SK-N-SH (cell line): ENCODE measurements around the gene HDAC4. TPM values are rescaled to one million over a fixed set of nuclear protein-coding genes. Genes with fewer than 3 reads are reported as not detected.

Experiments
- CTCF ChIA-PET: fragments of 300-600, 350-600 bp; formaldehyde crosslinking; extraction: SDS; loops from one replicate; lab custom pipeline; 2021; lab: Yijun Ruan, JAX
- POLR2A ChIA-PET: fragments of 350-600 bp; sonication (Branson Sonifier 250); formaldehyde crosslinking; extraction: SDS; loops from one replicate; lab custom pipeline; 2020; ENCODE audit warnings: antibody characterized with exemption, inconsistent platforms; lab: Yijun Ruan, JAX
- DNase-seq: peaks from one replicate; pipeline ENCODE4 v3.0.0; 2012
- H2AFZ ChIP-seq: fragments of 200-600 bp; sonication (generic); 2 replicates; pipeline ENCODE4 v1.8.1; 2016; ENCODE audit warnings: antibody characterized with exemption, mild to moderate bottlenecking, low read depth
- H3F3A ChIP-seq: fragments of 200-600 bp; sonication (generic); replicated peaks from 2 replicates; pipeline ENCODE3; 2016; ENCODE audit warnings: antibody characterized with exemption, mild to moderate bottlenecking; ENCODE audit not compliant: insufficient read depth
- H3K27ac ChIP-seq, 2 experiments: fragments of 200-500 bp in 1 of 2; fragments of 200-600 bp in 1 of 2; sonication (Bioruptor generic) in 1 of 2; sonication (generic), shearing (Covaris generic) in 1 of 2; 2 replicates each; pipeline versions ENCODE4 v1.5.1 to v1.6.1; 2014 to 2016; ENCODE audit warnings: low read depth in 2 of 2, inconsistent platforms in 1 of 2, low read length in 1 of 2, mild to moderate bottlenecking in 1 of 2, mixed read lengths in 1 of 2
- H3K27me3 ChIP-seq: fragments of 200-600 bp; sonication (generic), shearing (Covaris generic); 2 replicates; pipeline ENCODE4 v1.6.1; 2016; ENCODE audit warnings: mixed run types; ENCODE audit not compliant: insufficient read depth
- H3K36me3 ChIP-seq, 2 experiments: fragments of 200-500 bp in 1 of 2; fragments of 200-600 bp in 1 of 2; sonication (Bioruptor generic) in 1 of 2; sonication (generic) in 1 of 2; replicated peaks in 1 of 2; 2 replicates each; pipeline versions ENCODE3 to v1.5.1; 2014 to 2016; ENCODE audit warnings: low read length in 1 of 2, mild to moderate bottlenecking in 1 of 2; ENCODE audit not compliant: insufficient read depth in 2 of 2, control insufficient read depth in 1 of 2
- H3K4me1 ChIP-seq, 2 experiments: fragments of 200-500 bp in 1 of 2; fragments of 200-600 bp in 1 of 2; sonication (Bioruptor generic) in 1 of 2; sonication (generic), shearing (Covaris generic) in 1 of 2; 2 replicates each; pipeline versions ENCODE4 v1.5.1 to v1.6.1; 2014 to 2016; ENCODE audit warnings: low read depth in 1 of 2, low read length in 1 of 2, mixed run types in 1 of 2; ENCODE audit not compliant: insufficient read depth in 2 of 2, control insufficient read depth in 1 of 2
- H3K4me2 ChIP-seq: fragments of 200-600 bp; sonication (generic), shearing (Covaris generic); 2 replicates; pipeline ENCODE4 v1.6.1; 2017; ENCODE audit warnings: mixed run types
- H3K4me3 ChIP-seq, 2 experiments: fragments of 200-500 bp in 1 of 2; fragments of 200-600 bp in 1 of 2; sonication (Bioruptor generic) in 1 of 2; sonication (generic), shearing (Covaris generic) in 1 of 2; 2 replicates each; pipeline versions ENCODE4 v1.5.1 to v1.8.1; 2014 to 2016; ENCODE audit warnings: low read depth in 2 of 2, inconsistent platforms in 1 of 2, low read length in 1 of 2, mild to moderate bottlenecking in 1 of 2, mixed read lengths in 1 of 2, moderate library complexity in 1 of 2
- H3K79me2 ChIP-seq: fragments of 200-600 bp; sonication (generic); 2 replicates; pipeline ENCODE4 v1.8.1; 2017; ENCODE audit warnings: mild to moderate bottlenecking; ENCODE audit not compliant: insufficient read depth
- H3K9ac ChIP-seq: fragments of 200-600 bp; sonication (generic); 2 replicates; pipeline ENCODE4 v1.6.1; 2017; ENCODE audit warnings: mixed run types
- H3K9me2 ChIP-seq: fragments of 200-600 bp; sonication (generic); 2 replicates; pipeline ENCODE4 v1.6.1; 2017; ENCODE audit warnings: mixed run types
- H3K9me3 ChIP-seq: fragments of 200-600 bp; sonication (generic); 2 replicates; pipeline ENCODE4 v1.6.1; 2017; ENCODE audit warnings: mixed run types, mild to moderate bottlenecking, moderate library complexity
- H4K20me1 ChIP-seq: fragments of 200-600 bp; sonication (generic); 2 replicates; pipeline ENCODE4 v1.6.1; 2017; ENCODE audit warnings: mild to moderate bottlenecking, mixed run types; ENCODE audit not compliant: insufficient read depth
- ELF1 ChIP-seq: IDR thresholded peaks from 2 replicates; pipeline ENCODE4 v1.4.0; 2012
- EP300 ChIP-seq, 2 experiments: IDR thresholded peaks; 2 replicates each; pipeline versions ENCODE4 v1.4.0 to v1.6.1; 2012; ENCODE audit warnings: borderline replicate concordance in 1 of 2, low read depth in 1 of 2, low read length in 1 of 2
- EZH2phosphoT487 ChIP-seq: fragments of 200-600 bp; sonication (generic); IDR thresholded peaks from 2 replicates; pipeline ENCODE4 v1.6.1; 2017; ENCODE audit warnings: low read depth, mixed run types, mild to moderate bottlenecking, antibody characterized with exemption, moderate library complexity, borderline replicate concordance
- FOXM1 ChIP-seq: IDR thresholded peaks from 2 replicates; pipeline ENCODE4 v1.4.0; 2012; ENCODE audit warnings: low read depth, mild to moderate bottlenecking
- NRF1 ChIP-seq: IDR thresholded peaks from 2 replicates; pipeline ENCODE4 v1.6.1; 2012; ENCODE audit warnings: low read depth, mild to moderate bottlenecking, low read length
- SIN3A ChIP-seq: IDR thresholded peaks from 2 replicates; pipeline ENCODE4 v1.6.1; 2012; ENCODE audit warnings: low read depth, mild to moderate bottlenecking, low read length, moderate library complexity, borderline replicate concordance
- SMC3 ChIP-seq: IDR thresholded peaks from 2 replicates; pipeline ENCODE4 v1.6.1; 2012; ENCODE audit warnings: low read depth, low read length, improper control_type of control experiment
- TAF1 ChIP-seq: IDR thresholded peaks from 2 replicates; pipeline ENCODE4 v1.6.1; 2012; ENCODE audit warnings: low read depth, mild to moderate bottlenecking, low read length, moderate library complexity, borderline replicate concordance
- WGBS: methylation state at CpG from one replicate; pipeline ENCODE4 v1.1.6; 2017; ENCODE audit warnings: low lambda C conversion rate; 5-methylcytosine and 5-hydroxymethylcytosine counted together
- polyA plus RNA-seq, 3 experiments: library from polyadenylated mRNA; depleted of rRNA; stranded (reverse); fragments of >200 nt; gene quantifications; 2 replicates each; pipeline ENCODE4 v1.2.3, GENCODE V29; 2012
- TF ChIP-seq, protein P1 (sequence below): IDR thresholded peaks from 2 replicates; pipeline ENCODE4; 2012
- TF ChIP-seq, protein P2 (sequence below): IDR thresholded peaks from 2 replicates; pipeline ENCODE4 v1.4.0; 2012; ENCODE audit warnings: low read depth, borderline replicate concordance
- TF ChIP-seq, protein P3 (sequence below): IDR thresholded peaks from 2 replicates; pipeline ENCODE4 v1.4.0; 2012; ENCODE audit warnings: low read depth
- TF ChIP-seq, protein P4 (sequence below): IDR thresholded peaks from 2 replicates; pipeline ENCODE4 v1.6.1; 2012; ENCODE audit warnings: mild to moderate bottlenecking, low read depth, low read length, moderate library complexity
- TF ChIP-seq, protein P5 (sequence below): IDR thresholded peaks from 2 replicates; pipeline ENCODE4 v1.4.0; 2012; ENCODE audit warnings: low read depth, borderline replicate concordance
- TF ChIP-seq, protein P6 (sequence below): fragments of 150-350 bp; IDR thresholded peaks from 2 replicates; pipeline ENCODE4 v1.6.1; 2016; ENCODE audit warnings: mild to moderate bottlenecking, low read depth, low read length

The HDAC4 gene
- polyA plus RNA-seq, 1 of the 3 experiments (the other 2 are of a cell fraction), result 5.5 TPM

DNA sequence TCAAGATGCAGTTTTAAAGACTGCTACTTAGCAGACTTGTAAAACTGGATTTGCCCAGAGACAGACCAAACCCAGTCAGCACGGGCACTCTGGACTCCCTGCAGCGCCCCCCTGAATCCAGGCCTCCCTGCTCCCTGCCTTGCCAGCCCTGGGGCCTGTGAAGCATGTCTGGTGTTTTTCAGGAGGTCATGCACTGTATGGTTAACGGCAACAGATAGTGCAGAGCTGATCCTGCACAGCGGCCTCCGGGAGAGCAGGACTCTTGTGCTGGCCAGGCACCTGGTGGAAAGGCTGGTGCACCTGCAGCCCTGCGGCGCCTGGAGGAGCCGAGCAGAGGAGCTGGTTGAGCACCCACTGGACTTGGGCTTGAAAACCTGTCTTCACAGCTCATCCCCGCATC lies 30.4 kb downstream of the HDAC4 start (continued):
- TF ChIP-seq, protein P1, sequence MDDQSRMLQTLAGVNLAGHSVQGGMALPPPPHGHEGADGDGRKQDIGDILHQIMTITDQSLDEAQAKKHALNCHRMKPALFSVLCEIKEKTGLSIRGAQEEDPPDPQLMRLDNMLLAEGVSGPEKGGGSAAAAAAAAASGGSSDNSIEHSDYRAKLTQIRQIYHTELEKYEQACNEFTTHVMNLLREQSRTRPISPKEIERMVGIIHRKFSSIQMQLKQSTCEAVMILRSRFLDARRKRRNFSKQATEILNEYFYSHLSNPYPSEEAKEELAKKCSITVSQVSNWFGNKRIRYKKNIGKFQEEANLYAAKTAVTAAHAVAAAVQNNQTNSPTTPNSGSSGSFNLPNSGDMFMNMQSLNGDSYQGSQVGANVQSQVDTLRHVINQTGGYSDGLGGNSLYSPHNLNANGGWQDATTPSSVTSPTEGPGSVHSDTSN, result no peak
- TF ChIP-seq TAF1, result no peak
- TF ChIP-seq ELF1, result no peak
- no peak for TF ChIP-seq EZH2phosphoT487

DNA sequence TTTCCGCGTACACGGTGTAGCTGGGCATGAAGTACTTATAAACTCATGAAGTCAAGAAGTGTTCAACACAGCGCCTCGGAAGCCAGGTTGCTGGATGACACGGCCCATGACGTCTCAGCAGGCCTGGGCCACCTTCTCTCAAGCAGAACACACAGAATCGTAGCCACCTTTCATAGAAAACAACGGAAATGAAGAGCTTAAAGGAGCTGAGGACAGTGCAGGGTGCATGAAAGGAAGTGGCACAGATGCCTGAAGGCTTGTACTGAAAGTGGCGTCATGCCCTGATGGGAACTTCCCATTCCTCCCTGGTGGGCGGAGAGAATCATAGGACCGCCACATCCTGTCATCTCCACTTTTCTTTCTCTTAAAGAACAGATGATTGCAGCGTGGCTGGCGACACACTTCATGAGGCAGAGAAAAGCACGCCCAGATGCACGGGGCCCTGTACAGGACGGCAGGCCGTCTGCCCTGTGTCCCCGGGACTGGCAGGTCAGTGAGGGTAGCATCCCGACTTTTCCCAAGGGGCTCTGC lies 31.1 kb downstream of the HDAC4 start:
- Histone ChIP-seq H3K4me2 (no peak overlapping the region), H2AFZ (no peak overlapping the region), H3K9ac (no peak overlapping the region), H3F3A (no peaks in the 10 kb centered on the region), H3K27me3 (no peaks in the 10 kb centered on the region), H3K9me2 (no peaks in the 10 kb centered on the region), H4K20me1 (no peaks in the 10 kb centered on the region), H3K4me3 (no peak overlapping the region), H3K9me3 (no peaks in the 10 kb centered on the region), H3K4me1 (peaks cover 0 to 9% of the 10 kb centered on the region in 2 experiments; a peak in 1 of 4 replicates), H3K27ac (no peak overlapping the region; a peak in 1 of 4 replicates), H3K79me2 (peaks cover 4% of the 10 kb centered on the region; the same call in 1 of the 2 replicates), H3K36me3 (no peaks in the 10 kb centered on the region)
- POLR2A ChIA-PET, result no interaction called here
- no peak for DNase-seq
- no peak for TF ChIP-seq EP300 (IDR thresholded peaks at IDR 0.05; ENCODE audit: borderline replicate concordance in 1 of 2, low read depth in 1 of 2, low read length in 1 of 2)
- TF ChIP-seq, protein P2, sequence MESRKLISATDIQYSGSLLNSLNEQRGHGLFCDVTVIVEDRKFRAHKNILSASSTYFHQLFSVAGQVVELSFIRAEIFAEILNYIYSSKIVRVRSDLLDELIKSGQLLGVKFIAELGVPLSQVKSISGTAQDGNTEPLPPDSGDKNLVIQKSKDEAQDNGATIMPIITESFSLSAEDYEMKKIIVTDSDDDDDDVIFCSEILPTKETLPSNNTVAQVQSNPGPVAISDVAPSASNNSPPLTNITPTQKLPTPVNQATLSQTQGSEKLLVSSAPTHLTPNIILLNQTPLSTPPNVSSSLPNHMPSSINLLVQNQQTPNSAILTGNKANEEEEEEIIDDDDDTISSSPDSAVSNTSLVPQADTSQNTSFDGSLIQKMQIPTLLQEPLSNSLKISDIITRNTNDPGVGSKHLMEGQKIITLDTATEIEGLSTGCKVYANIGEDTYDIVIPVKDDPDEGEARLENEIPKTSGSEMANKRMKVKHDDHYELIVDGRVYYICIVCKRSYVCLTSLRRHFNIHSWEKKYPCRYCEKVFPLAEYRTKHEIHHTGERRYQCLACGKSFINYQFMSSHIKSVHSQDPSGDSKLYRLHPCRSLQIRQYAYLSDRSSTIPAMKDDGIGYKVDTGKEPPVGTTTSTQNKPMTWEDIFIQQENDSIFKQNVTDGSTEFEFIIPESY, result no peak
- TF ChIP-seq, protein P3, sequence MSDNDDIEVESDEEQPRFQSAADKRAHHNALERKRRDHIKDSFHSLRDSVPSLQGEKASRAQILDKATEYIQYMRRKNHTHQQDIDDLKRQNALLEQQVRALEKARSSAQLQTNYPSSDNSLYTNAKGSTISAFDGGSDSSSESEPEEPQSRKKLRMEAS, result no peak
- CTCF ChIA-PET, result interaction anchor here (1.1 to 1.4 kb wide), 2 partner anchors 10 to 225 kb away, joined by 3 to 4 read pairs; no protein-coding TSS in a partner anchor
- 90% methylated on average over 18 of the region's 20 CpGs for WGBS

DNA sequence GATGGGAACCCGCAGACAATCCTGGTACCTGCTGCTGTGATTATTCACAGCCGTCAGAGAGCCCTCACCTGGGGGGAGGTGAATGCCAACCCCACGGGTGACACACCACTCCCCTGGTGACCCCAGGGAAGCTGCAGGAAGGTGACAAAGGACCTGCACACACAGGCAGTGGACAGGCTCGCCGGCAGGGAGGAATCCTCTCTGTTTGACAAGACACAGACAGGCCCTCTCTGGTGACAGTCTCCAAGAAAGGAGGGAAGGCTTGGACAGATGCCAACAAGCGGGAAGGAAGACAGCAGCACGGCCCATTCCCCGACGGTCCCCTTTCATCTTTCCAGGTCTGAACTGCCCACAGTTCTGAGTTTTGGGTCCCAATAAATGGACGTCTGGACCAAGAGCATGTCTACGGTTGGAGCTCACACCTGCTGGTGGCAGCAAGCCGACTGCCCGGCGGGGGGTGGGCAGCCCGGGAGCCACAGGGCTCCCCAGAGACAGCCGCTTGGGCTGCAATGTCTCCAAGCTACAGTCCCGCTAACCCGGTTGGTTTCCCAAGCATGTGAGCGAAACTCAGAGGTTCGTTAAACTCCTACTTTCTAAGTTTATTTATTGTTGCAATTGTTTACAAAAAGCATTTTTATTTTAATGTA lies 31.8 kb downstream of the HDAC4 start:
- Histone ChIP-seq H3K9me2 (no peaks in the 10 kb centered on the region), H3K36me3 (no peaks in the 10 kb centered on the region), H3F3A (no peaks in the 10 kb centered on the region), H3K27ac (no peak overlapping the region), H3K79me2 (peaks cover 4% of the 10 kb centered on the region; the same call in 1 of the 2 replicates), H3K4me2 (no peak overlapping the region), H3K27me3 (no peaks in the 10 kb centered on the region), H3K4me3 (no peak overlapping the region), H2AFZ (no peak overlapping the region), H3K9me3 (no peaks in the 10 kb centered on the region), H4K20me1 (no peaks in the 10 kb centered on the region), H3K4me1 (peaks cover 0 to 9% of the 10 kb centered on the region in 2 experiments; a peak in 1 of 4 replicates), H3K9ac (no peak overlapping the region)
- POLR2A ChIA-PET, result no interaction called here
- CTCF ChIA-PET, result interaction anchor here (1.4 kb wide), 1 partner anchor 9 kb away, joined by 3 read pairs; no protein-coding TSS in a partner anchor
- WGBS, result 87% methylated on average over 13 of the region's 20 CpGs
- no peak for DNase-seq
- TF ChIP-seq EP300 (IDR thresholded peaks at IDR 0.05; ENCODE audit: borderline replicate concordance in 1 of 2, low read depth in 1 of 2, low read length in 1 of 2), result no peak
- TF ChIP-seq, protein P4, sequence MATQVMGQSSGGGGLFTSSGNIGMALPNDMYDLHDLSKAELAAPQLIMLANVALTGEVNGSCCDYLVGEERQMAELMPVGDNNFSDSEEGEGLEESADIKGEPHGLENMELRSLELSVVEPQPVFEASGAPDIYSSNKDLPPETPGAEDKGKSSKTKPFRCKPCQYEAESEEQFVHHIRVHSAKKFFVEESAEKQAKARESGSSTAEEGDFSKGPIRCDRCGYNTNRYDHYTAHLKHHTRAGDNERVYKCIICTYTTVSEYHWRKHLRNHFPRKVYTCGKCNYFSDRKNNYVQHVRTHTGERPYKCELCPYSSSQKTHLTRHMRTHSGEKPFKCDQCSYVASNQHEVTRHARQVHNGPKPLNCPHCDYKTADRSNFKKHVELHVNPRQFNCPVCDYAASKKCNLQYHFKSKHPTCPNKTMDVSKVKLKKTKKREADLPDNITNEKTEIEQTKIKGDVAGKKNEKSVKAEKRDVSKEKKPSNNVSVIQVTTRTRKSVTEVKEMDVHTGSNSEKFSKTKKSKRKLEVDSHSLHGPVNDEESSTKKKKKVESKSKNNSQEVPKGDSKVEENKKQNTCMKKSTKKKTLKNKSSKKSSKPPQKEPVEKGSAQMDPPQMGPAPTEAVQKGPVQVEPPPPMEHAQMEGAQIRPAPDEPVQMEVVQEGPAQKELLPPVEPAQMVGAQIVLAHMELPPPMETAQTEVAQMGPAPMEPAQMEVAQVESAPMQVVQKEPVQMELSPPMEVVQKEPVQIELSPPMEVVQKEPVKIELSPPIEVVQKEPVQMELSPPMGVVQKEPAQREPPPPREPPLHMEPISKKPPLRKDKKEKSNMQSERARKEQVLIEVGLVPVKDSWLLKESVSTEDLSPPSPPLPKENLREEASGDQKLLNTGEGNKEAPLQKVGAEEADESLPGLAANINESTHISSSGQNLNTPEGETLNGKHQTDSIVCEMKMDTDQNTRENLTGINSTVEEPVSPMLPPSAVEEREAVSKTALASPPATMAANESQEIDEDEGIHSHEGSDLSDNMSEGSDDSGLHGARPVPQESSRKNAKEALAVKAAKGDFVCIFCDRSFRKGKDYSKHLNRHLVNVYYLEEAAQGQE, result no peak
- TF ChIP-seq, protein P5, sequence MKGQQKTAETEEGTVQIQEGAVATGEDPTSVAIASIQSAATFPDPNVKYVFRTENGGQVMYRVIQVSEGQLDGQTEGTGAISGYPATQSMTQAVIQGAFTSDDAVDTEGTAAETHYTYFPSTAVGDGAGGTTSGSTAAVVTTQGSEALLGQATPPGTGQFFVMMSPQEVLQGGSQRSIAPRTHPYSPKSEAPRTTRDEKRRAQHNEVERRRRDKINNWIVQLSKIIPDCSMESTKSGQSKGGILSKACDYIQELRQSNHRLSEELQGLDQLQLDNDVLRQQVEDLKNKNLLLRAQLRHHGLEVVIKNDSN, result no peak
- TF ChIP-seq NRF1, result no peak
- TF ChIP-seq FOXM1, result no peak
- no peak for TF ChIP-seq ELF1
- no peak for TF ChIP-seq SIN3A
- no peak for TF ChIP-seq SMC3
- TF ChIP-seq, protein P6, sequence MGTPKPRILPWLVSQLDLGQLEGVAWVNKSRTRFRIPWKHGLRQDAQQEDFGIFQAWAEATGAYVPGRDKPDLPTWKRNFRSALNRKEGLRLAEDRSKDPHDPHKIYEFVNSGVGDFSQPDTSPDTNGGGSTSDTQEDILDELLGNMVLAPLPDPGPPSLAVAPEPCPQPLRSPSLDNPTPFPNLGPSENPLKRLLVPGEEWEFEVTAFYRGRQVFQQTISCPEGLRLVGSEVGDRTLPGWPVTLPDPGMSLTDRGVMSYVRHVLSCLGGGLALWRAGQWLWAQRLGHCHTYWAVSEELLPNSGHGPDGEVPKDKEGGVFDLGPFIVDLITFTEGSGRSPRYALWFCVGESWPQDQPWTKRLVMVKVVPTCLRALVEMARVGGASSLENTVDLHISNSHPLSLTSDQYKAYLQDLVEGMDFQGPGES, result no peak
